ENCODE results near the gene LMF1. TPM values are rescaled to one million over a fixed set of nuclear protein-coding genes. Genes with fewer than 3 reads are reported as not detected.

The LMF1 gene
- total and polyA plus RNA-seq, 2 of the 8 experiments (the other 6 are each of a cell fraction or from before 2014, with no cell fraction given), result 3.5 to 9.1 TPM

GRCh38 chr16:803754-804080 is 167.1 kb downstream of the LMF1 start:
- Histone ChIP-seq H3K79me2 (ENCODE audit: control insufficient read depth in 1 of 2, insufficient read depth in 2 of 2, low read length in 2 of 2) (peaks cover 0 to 5% of the 10 kb centered on the region in 2 experiments; a peak in 1 of 4 replicates), H3K79me1 (ENCODE audit: low read depth, low read length) (no peaks in the 10 kb centered on the region), H3K4me3 (ENCODE audit: extremely low read depth in 1 of 4, insufficient read depth in 2 of 4, low read depth in 3 of 4, low read length in 4 of 4) (no peak overlapping the region), H3K4ac (replicated peaks; ENCODE audit: insufficient read length, low read depth, low read length) (no peak overlapping the region), H3K27ac (ENCODE audit: low read depth, low read length) (no peak overlapping the region), H3K4me2 (ENCODE audit: insufficient read depth in 1 of 2, low read depth in 2 of 2, low read length in 2 of 2) (no peak overlapping the region), H3K9me3 (ENCODE audit: insufficient read depth in 2 of 2, low read depth in 1 of 2, low read length in 1 of 2) (no peaks in the 10 kb centered on the region), H3K23me2 (ENCODE audit: low read depth, low read length) (peaks cover 3% of the 10 kb centered on the region; the same call in 1 of the 2 replicates), H4K8ac (ENCODE audit: extremely low read depth, insufficient read depth, low read length) (no peak overlapping the region), H3K23ac (ENCODE audit: insufficient read length) (no peak overlapping the region), H2BK5ac (ENCODE audit: low read depth, low read length) (no peak overlapping the region), H2BK20ac (ENCODE audit: low read length) (no peak overlapping the region), H3K9ac (replicated peaks in 1 of 4; ENCODE audit: extremely low read depth in 1 of 4, low read depth in 3 of 4, low read length in 3 of 4) (no peak overlapping the region), H4K91ac (replicated peaks; ENCODE audit: insufficient read length, low read length) (no peak overlapping the region), H2BK120ac (replicated peaks; ENCODE audit: low read depth, low read length) (no peak overlapping the region), H2BK15ac (ENCODE audit: low read length) (no peak overlapping the region), H4K20me1 (replicated peaks in 1 of 2; ENCODE audit: control insufficient read depth in 1 of 2, insufficient read depth in 2 of 2, low read length in 2 of 2) (peaks cover 3 to 10% of the 10 kb centered on the region in 2 experiments), H3K56ac (replicated peaks; ENCODE audit: insufficient read length, low read depth, low read length) (no peak overlapping the region), H3K27me3 (replicated peaks in 1 of 4; ENCODE audit: control insufficient read depth in 3 of 4, extremely low read depth in 1 of 4, insufficient read depth in 3 of 4, low read length in 3 of 4) (peaks cover 1 to 45% (median 30%) of the 10 kb centered on the region in 4 experiments), H2BK12ac (ENCODE audit: low read depth, low read length) (no peak overlapping the region), H2AK5ac (ENCODE audit: low read depth, low read length) (no peak overlapping the region), H3K36me3 (ENCODE audit: control insufficient read depth in 2 of 4, insufficient read depth in 4 of 4, low read length in 3 of 4) (no peaks in the 10 kb centered on the region), H3K14ac (ENCODE audit: insufficient read length) (no peak overlapping the region), H3K18ac (ENCODE audit: extremely low read depth, low read length) (no peak overlapping the region), H2AFZ (ENCODE audit: low read length) (no peak overlapping the region), H3K4me1 (replicated peaks in 1 of 4; ENCODE audit: control insufficient read depth in 3 of 4, insufficient read depth in 4 of 4, low read length in 3 of 4) (peaks cover 0 to 19% (median 7%) of the 10 kb centered on the region in 4 experiments; a peak in 6 of 7 replicates), H4K5ac (ENCODE audit: insufficient read length, low read depth, low read length) (no peak overlapping the region)
- DNase-seq (ENCODE audit: low read depth in 1 of 2, low spot score in 2 of 2) (no peak), FAIRE-seq (no peak)
- 71% methylated on average over 8 of the region's 8 CpGs; no CpG with 5 or more reads in 1 of the 2 experiments for WGBS, 2 experiments (ENCODE audit: extremely low coverage in 1 of 2, insufficient coverage in 1 of 2, insufficient read length in 1 of 2, insufficient replicate concordance in 2 of 2, low coverage in 1 of 2, low lambda C conversion rate in 2 of 2, missing lambda C conversion rate in 1 of 2)
- ChIA-PET CTCF (ENCODE audit: partially characterized antibody) (interaction anchor here (0.5 to 3.9 kb wide), 10 partner anchors 8 to 767 kb away, joined by 3 to 24 read pairs (median 4); no protein-coding TSS in a partner anchor), POLR2A (ENCODE audit: partially characterized antibody) (interaction anchor here (0.8 to 5.6 kb wide), 13 partner anchors 9 to 406 kb away, joined by 3 to 55 read pairs (median 3); partner anchors contain the start of genes ANTKMT, CCDC78, CIAO3 and HAGHL)
- no peak for TF ChIP-seq POLR2A (IDR thresholded peaks at IDR 0.05; ENCODE audit: control extremely low read depth in 1 of 2, low read depth in 2 of 2, low read length in 2 of 2)
- TF ChIP-seq RNF2 (IDR thresholded peaks at IDR 0.05; ENCODE audit: borderline replicate concordance, low read depth, low read length, missing control alignments, poor library complexity, severe bottlenecking), result no peak
- no peak for TF ChIP-seq EZH2 (IDR thresholded peaks at IDR 0.05; ENCODE audit: low read depth, low read length, severe bottlenecking)
- no peak for TF ChIP-seq FOSL1 (IDR thresholded peaks at IDR 0.05; ENCODE audit: insufficient read depth, low read depth, low read length)
- no peak for TF ChIP-seq SUZ12 (IDR thresholded peaks at IDR 0.05; ENCODE audit: low read length)
- TF ChIP-seq HDAC2 (IDR thresholded peaks at IDR 0.05; ENCODE audit: borderline replicate concordance in 1 of 2, low read depth in 2 of 2, low read length in 2 of 2), result no peak
- no peak for TF ChIP-seq KDM4A (IDR thresholded peaks at IDR 0.05; ENCODE audit: low read depth, low read length, severe bottlenecking)
- TF ChIP-seq MAX (IDR thresholded peaks at IDR 0.05), result no peak
- TF ChIP-seq NRF1 (IDR thresholded peaks at IDR 0.05; ENCODE audit: low read depth, low read length), result no peak
- no peak for TF ChIP-seq CHD2 (IDR thresholded peaks at IDR 0.05; ENCODE audit: low read length)
- TF ChIP-seq CREB1 (IDR thresholded peaks at IDR 0.05), result no peak
- TF ChIP-seq CEBPB (IDR thresholded peaks at IDR 0.05; ENCODE audit: low read depth, low read length), result no peak
- TF ChIP-seq EGR1 (IDR thresholded peaks at IDR 0.05; ENCODE audit: borderline replicate concordance, low read depth, low read length), result no peak
- TF ChIP-seq PHF8 (conservative IDR thresholded peaks at IDR 0.05; ENCODE audit: low read depth, low read length), result no peak

All from H1 (cell line).